Measurements from ENCODE around the gene MRPL54.

Gene MRPL54

GRCh38 chr19:3785938-3786824 is 23.7 kb downstream of the MRPL54 start, which contains the start of gene MATK:
TSS of gene MATK (minus strand) at chr19:3786381. CDS start at chr19:3785135, 1,246 bp downstream.
- DNase-seq, result no peak

DNA sequence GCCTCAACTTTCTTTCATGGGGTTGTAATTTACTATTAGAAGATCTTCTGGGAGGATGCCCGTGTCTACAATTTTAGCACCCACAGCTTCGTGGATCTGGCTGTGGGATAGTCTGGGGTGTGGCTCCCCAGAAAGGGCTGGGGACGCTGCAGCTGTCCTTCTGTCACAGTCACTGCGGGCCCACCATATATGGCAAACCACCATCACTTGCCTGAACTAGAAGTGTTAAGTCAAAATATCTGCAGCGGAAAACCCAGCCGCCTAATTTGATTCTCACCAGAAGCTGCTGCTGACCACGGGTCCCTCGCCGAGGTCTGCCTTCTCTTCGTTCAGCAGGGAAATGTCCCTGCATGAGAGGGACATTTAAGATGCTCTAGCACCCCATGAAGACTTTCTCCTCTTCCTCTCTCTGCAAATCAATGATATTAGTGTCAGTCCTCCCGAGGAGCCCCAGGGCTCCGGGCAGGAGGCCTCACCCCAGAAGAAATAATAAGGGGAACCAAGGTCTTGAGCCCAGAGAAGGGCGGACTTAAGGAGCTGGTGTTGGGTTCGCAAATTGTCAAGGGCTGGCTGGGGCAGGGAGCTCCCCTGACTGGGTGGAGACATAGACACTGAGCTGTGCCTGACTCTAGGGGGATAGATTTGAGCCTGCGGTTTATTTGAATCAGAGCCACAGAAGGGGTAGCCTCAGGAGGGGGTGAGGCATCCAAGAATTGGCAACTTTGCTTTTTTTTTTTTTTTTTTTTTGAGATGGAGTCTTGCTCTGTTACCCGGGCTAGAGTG is 26.7 kb downstream of the MRPL54 start:
- DNase-seq, result peak; percentile 69

GRCh38 chr19:3790209-3790734 is 27.8 kb downstream of the MRPL54 start:
- DNase-seq, result no peak

GRCh38 chr19:3790941-3791340 is 28.5 kb downstream of the MRPL54 start:
- DNase-seq, result no peak

DNA sequence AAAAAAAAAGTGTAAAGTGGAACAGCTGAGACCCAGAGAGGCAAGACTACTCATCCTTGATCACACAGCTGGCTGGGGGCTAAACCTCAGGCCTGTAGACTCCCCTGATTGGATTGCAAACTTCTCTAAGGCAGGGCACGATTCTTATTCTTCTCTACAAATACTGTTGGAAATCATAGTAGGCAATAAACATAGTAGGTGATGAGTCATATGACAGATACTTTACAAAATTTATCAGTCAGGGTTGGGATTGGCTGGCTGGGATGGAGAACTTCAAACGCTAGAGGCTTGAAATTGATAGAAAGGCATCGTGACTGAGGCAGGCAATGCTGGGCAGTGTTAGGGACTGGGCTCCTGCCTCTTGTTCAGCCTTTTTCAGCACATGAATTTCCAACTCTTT is 29.6 kb downstream of the MRPL54 start:
- no peak for DNase-seq

DNA sequence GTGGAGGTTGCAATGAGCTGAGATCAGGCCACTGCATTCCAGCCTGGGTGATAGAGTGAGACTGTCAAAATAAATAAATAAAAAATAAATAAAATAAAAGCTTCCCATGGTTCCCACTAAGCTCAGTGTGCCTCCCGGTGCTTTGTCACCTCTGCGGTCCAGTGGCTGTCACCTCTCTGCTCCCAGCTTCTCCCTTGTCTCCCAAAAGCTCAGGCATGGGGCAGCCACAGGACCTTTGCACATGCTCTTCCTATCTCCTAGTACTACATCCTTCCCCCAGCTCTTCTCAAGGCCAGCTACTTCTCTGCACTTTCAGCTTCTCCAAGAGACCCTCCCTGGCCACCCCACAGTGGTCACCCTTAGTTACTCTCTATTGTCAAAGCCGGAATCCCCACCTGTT is 31.3 kb downstream of the MRPL54 start:
- no peak for DNase-seq

GRCh38 chr19:3796358-3796757 is 33.9 kb downstream of the MRPL54 start:
- no peak for DNase-seq

DNA sequence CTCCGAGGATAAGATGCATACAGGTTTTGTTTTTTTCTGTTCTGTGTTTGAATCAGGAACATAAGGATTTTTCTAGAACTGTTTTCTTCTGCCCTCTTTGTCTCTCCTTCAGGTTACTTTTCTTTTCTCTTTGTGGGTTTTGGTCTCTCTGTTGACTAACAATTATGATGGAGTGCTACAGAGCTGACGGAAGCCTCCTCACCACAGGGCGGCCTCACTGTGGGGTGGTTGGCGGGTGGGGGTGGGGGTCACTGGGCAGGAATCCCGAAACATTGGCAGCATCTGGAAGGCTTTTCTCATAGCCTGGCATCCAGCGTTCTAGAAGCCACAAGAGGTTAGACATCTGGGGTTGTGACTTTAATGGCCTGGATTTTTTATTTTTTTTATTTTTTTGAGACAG is 35.7 kb downstream of the MRPL54 start:
- peak; percentile 29 for DNase-seq

DNA sequence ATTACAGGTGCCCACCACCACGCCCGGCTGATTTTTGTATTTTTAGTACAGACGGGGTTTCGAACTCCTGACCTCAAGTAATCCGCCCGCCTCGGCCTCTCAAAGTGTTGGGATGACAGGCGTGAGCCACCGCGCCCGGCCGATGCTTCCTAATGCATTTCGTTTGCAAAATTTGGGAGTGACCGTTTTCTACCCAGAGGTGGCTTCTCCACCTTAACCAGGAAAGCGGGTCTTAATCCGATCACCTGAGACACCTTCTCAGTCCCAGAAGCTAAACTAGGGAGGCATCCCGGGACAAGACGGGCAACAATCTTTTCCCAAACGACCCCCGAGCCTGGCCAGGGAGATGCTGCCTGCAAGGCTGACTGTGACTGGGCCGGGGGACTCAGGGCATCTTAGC is 38.5 kb downstream of the MRPL54 start:
- no peak for DNase-seq

- DNase-seq, result no peak
Observed at GRCh38 chr19:3801412-3802096, 39.1 kb downstream of the MRPL54 start.

- no peak for DNase-seq
Observed at GRCh38 chr19:3803114-3803888, 40.8 kb downstream of the MRPL54 start.

- no peak for DNase-seq
Observed at GRCh38 chr19:3803986-3804385, 41.5 kb downstream of the MRPL54 start.

- DNase-seq, result no peak
Observed at GRCh38 chr19:3804429-3804828, 41.9 kb downstream of the MRPL54 start.

- DNase-seq, result no peak
Observed at GRCh38 chr19:3805859-3806258, 43.4 kb downstream of the MRPL54 start.

DNA sequence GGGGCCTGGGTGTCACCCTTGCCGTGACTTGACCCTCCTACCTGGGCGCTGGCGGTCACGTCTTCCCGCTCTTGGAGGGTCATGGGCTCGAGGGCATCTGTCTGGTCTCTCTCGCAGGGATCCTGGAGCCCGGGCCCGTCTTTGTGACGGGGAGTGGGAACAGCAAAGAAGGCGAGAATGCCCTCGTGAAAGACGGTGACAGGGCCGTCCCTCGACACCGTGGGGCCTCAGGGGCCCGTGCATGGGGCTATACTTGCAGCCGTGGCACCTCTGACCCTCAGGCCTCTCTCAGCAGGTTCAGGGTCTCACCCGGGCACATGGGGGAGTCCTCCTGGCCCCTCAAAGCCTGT is 44.6 kb downstream of the MRPL54 start:
- no peak for DNase-seq

- no peak for DNase-seq
Observed at GRCh38 chr19:3807574-3808354, 45.3 kb downstream of the MRPL54 start.

DNA sequence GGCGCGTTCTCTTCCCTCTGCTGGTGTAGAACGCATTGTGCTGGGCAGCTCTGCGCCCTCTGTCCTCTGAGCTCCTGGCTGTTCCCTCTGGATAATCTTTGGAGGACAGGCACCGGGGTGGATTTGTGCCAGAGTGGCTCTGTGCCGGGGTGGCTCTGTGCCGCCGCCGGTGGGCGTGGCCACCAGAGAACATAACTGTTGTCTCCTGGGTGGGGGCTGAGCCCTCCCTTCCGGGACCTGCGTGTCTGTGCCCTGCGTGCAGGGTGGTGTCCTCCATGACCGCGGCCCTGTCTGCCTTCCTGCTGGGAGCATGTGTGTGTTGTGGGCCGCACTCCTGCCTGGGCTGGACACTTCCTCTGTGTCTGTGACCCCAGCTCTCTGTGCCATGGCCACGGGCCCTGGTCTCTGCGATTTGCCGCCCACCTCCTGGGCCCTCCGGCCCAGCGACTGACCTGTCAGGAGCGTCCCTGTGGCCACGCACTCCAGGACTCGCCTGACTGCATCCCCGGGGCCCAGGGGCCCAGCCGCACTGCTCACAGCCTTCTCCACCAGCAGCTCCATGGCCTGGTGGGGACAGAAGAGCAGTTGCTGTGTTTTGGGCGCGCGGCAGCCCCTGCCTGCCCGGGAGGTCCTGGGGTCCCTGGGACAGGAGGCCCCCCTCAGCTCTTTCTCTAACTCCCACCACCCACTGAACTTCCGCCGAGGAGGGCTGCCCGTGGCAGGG is 46.1 kb downstream of the MRPL54 start:
- no peak for DNase-seq

- DNase-seq, result no peak
Observed at GRCh38 chr19:3809881-3810707, 47.6 kb downstream of the MRPL54 start.

DNA sequence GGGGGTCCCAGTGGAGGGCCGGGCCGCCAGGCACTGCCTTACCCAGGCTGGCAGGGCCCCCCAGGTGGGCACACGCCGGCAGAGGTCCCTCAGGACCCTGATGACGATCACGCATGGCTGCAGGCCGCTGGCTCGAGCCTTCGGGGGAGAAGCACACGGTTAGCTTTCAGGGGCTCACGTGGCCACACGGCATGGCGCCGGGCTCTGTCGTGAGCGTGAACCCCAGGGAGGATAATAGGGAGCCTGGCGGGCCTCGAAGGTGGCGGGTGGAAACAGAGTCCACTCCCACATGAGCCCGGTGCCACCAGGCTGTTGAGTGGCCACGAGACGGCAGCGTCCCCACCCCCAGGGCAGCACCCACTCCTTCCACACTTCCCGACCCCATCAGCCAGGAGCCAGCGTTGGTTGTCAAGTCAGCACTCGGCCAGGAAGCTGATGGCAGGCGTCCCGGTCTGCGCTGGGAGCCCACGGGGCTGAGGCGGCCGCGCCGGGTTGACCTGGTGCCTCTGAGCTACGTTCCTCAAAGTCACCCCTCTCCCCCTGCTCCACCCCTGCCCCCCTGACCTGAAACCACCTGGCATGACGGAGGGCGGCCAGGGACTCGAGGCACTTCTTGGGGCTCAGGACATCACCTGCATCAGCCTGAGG is 48.4 kb downstream of the MRPL54 start:
- no peak for DNase-seq

All from NK-92 treated with Interleukin-12 subunit alpha and Interleukin-12 subunit beta, amount 100 ng/mL, for 24 hours (cell line).